ENCODE data around the gene PCSK1N.

GRCh38 chrX:48852857-48853256 is 17.4 kb upstream of the PCSK1N start:
- TF ChIP-seq EZH2phosphoT487 (IDR thresholded peaks at IDR 0.05; ENCODE audit: insufficient read depth, low read depth) (no peak), EZH2 (IDR thresholded peaks at IDR 0.05; ENCODE audit: insufficient read depth, poor library complexity, severe bottlenecking) (no peak)
